Esophagus squamous epithelium (tissue), 4 donors: ENCODE data around the gene ABHD6.

Source experiments
- POLR2A ChIP-seq, 4 donors: fragments of 450-650 bp; IDR thresholded peaks; one replicate each; pipeline ENCODE4 v1.6.1; 2017; ENCODE audit warnings: antibody characterized with exemption in 4 of 4, mild to moderate bottlenecking in 4 of 4, moderate library complexity in 3 of 4
- TF ChIP-seq, protein P1 (sequence below), 6 experiments: fragments of 450-650 bp in 4 of 6; fragments of 200-600 bp in 2 of 6; sonication (generic) in 2 of 6; IDR thresholded peaks; one replicate each; pipeline ENCODE4 v1.5.1; 2016 to 2019; ENCODE audit warnings: antibody characterized with exemption in 6 of 6, mild to moderate bottlenecking in 4 of 6, moderate library complexity in 4 of 6

DNA sequence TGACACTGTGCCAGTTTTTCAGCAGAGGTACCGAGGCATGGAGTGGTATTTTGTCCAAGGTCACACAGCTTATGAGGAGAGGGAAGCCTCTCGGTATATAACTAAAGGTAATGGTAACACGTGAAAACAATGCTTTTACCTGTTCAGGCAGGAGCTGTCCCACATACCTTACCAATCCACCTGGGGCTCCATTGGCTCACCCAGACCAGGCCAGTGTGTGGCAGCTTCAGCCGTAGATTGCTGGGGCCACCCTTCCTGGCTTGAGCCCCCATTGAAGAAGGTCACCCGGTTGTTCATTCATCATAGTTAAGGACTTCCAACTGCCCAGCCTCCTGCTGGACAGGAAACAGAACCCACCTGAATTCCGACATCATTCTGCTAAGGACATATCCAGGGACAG lies 59.3 kb downstream of the ABHD6 start:
- TF ChIP-seq, protein P1, sequence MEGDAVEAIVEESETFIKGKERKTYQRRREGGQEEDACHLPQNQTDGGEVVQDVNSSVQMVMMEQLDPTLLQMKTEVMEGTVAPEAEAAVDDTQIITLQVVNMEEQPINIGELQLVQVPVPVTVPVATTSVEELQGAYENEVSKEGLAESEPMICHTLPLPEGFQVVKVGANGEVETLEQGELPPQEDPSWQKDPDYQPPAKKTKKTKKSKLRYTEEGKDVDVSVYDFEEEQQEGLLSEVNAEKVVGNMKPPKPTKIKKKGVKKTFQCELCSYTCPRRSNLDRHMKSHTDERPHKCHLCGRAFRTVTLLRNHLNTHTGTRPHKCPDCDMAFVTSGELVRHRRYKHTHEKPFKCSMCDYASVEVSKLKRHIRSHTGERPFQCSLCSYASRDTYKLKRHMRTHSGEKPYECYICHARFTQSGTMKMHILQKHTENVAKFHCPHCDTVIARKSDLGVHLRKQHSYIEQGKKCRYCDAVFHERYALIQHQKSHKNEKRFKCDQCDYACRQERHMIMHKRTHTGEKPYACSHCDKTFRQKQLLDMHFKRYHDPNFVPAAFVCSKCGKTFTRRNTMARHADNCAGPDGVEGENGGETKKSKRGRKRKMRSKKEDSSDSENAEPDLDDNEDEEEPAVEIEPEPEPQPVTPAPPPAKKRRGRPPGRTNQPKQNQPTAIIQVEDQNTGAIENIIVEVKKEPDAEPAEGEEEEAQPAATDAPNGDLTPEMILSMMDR (IDR thresholded peaks at IDR 0.05) = no peak
- no peak for TF ChIP-seq POLR2A (IDR thresholded peaks at IDR 0.05)
